ENCODE results near the gene OR2M2. TPM values are rescaled to one million over a fixed set of nuclear protein-coding genes. Genes with fewer than 3 reads are reported as not detected.

OR2M2 gene
- total and polyA plus RNA-seq, 2 of the 8 experiments (the other 6 are each of a cell fraction or from before 2014, with no cell fraction given): not detected

DNA sequence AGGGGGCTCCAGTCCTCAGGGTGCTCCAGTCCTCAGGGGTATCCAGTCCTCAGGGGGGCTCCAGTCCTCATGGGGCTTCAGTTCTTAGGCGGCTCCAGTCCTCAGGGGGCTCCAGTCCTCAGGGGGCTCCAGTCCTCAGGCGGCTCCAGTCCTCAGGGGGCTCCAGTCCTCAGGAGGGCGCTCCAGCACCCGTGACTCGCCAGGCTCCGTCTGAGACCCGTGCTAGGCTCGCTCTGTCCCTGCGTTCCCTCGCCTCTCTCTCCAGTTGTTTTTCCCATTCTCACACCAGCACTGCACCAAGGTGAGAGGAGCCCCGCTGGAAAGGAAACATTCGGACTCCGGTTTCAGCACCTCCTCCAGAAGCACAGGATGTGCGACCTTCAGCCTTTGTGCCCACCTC, 9.4 kb upstream of the OR2M2 start:
- no peak overlapping the region for H2BK20ac ChIP-seq (ENCODE audit: low read length)
- H2BK120ac ChIP-seq (replicated peaks; ENCODE audit: low read depth, low read length): no peak overlapping the region
- peaks cover 25 to 35% of the 10 kb centered on the region in 2 experiments for H3K9me3 ChIP-seq (ENCODE audit: insufficient read depth in 2 of 2, low read depth in 1 of 2, low read length in 1 of 2)
- no peaks in the 10 kb centered on the region for H3K23me2 ChIP-seq (ENCODE audit: low read depth, low read length)
- POLR2A ChIA-PET (ENCODE audit: partially characterized antibody): no interaction called here
- no peak overlapping the region for H3K14ac ChIP-seq (ENCODE audit: insufficient read length)
- no peak overlapping the region for H4K91ac ChIP-seq (replicated peaks; ENCODE audit: insufficient read length, low read length)
- H4K5ac ChIP-seq (ENCODE audit: insufficient read length, low read depth, low read length): no peak overlapping the region
- H3K4me3 ChIP-seq (ENCODE audit: extremely low read depth in 1 of 4, insufficient read depth in 2 of 4, low read depth in 3 of 4, low read length in 4 of 4): no peak overlapping the region
- no peaks in the 10 kb centered on the region for H4K20me1 ChIP-seq (replicated peaks in 1 of 2; ENCODE audit: control insufficient read depth in 1 of 2, insufficient read depth in 2 of 2, low read length in 2 of 2)
- no peak overlapping the region for H3K18ac ChIP-seq (ENCODE audit: extremely low read depth, low read length)
- H3K36me3 ChIP-seq (ENCODE audit: control insufficient read depth in 2 of 4, insufficient read depth in 4 of 4, low read length in 3 of 4): no peaks in the 10 kb centered on the region; a peak in 1 of 8 replicates
- 91% methylated on average over 12 of the region's 14 CpGs; no CpG with 5 or more reads in 1 of the 2 experiments for WGBS, 2 experiments (ENCODE audit: extremely low coverage in 1 of 2, insufficient coverage in 1 of 2, insufficient read length in 1 of 2, insufficient replicate concordance in 2 of 2, low coverage in 1 of 2, low lambda C conversion rate in 2 of 2, missing lambda C conversion rate in 1 of 2)
- no peak overlapping the region for H3K9ac ChIP-seq (replicated peaks in 1 of 4; ENCODE audit: extremely low read depth in 1 of 4, low read depth in 3 of 4, low read length in 3 of 4)
- no peak overlapping the region for H2BK5ac ChIP-seq (ENCODE audit: low read depth, low read length)
- no peak overlapping the region for H2AK5ac ChIP-seq (ENCODE audit: low read depth, low read length)
- no peak for DNase-seq (ENCODE audit: low read depth in 1 of 2, low spot score in 2 of 2)
- no peak overlapping the region for H2AFZ ChIP-seq (ENCODE audit: low read length)
- H3K27me3 ChIP-seq (replicated peaks in 1 of 4; ENCODE audit: control insufficient read depth in 3 of 4, extremely low read depth in 1 of 4, insufficient read depth in 3 of 4, low read length in 3 of 4): no peaks in the 10 kb centered on the region
- FAIRE-seq: no peak
- no peak overlapping the region for H3K4me2 ChIP-seq (ENCODE audit: insufficient read depth in 1 of 2, low read depth in 2 of 2, low read length in 2 of 2)
- H2BK15ac ChIP-seq (ENCODE audit: low read length): no peak overlapping the region
- H3K4ac ChIP-seq (replicated peaks; ENCODE audit: insufficient read length, low read depth, low read length): no peak overlapping the region
- H3K79me1 ChIP-seq (ENCODE audit: low read depth, low read length): no peaks in the 10 kb centered on the region
- no peak overlapping the region for H2BK12ac ChIP-seq (ENCODE audit: low read depth, low read length)
- no peaks in the 10 kb centered on the region for H3K4me1 ChIP-seq (replicated peaks in 1 of 4; ENCODE audit: control insufficient read depth in 3 of 4, insufficient read depth in 4 of 4, low read length in 3 of 4)
- no peaks in the 10 kb centered on the region for H3K79me2 ChIP-seq (ENCODE audit: control insufficient read depth in 1 of 2, insufficient read depth in 2 of 2, low read length in 2 of 2)
- H3K27ac ChIP-seq (ENCODE audit: low read depth, low read length): no peak overlapping the region
- no peak overlapping the region for H3K23ac ChIP-seq (ENCODE audit: insufficient read length)
- CTCF ChIA-PET (ENCODE audit: partially characterized antibody): no interaction called here
- no peak overlapping the region for H3K56ac ChIP-seq (replicated peaks; ENCODE audit: insufficient read length, low read depth, low read length)
- no peak overlapping the region for H4K8ac ChIP-seq (ENCODE audit: extremely low read depth, insufficient read depth, low read length)
- TF ChIP-seq RXRA (IDR thresholded peaks at IDR 0.05; ENCODE audit: insufficient read depth, low read depth, low read length) (no peak), HDAC6 (IDR thresholded peaks at IDR 0.05; ENCODE audit: low read depth, low read length) (no peak), TAF7 (optimal IDR thresholded peaks at IDR 0.05; ENCODE audit: borderline replicate concordance, low read depth, low read length) (no peak), FOSL1 (IDR thresholded peaks at IDR 0.05; ENCODE audit: insufficient read depth, low read depth, low read length) (no peak), BRCA1 (IDR thresholded peaks at IDR 0.05; ENCODE audit: low read depth, low read length) (no peak), CHD1 (IDR thresholded peaks at IDR 0.05; ENCODE audit: low read depth, low read length) (no peak), HDAC2 (IDR thresholded peaks at IDR 0.05; ENCODE audit: borderline replicate concordance in 1 of 2, low read depth in 2 of 2, low read length in 2 of 2) (no peak), SP2 (IDR thresholded peaks at IDR 0.05; ENCODE audit: low read length) (no peak), POLR2AphosphoS5 (IDR thresholded peaks at IDR 0.05; ENCODE audit: low read depth, low read length) (no peak)
